DMS114 treated with DMSO at 0.1 percent for 48 hours (cell line): ENCODE data around the gene PTPRD.

Source experiments
- DNase-seq: peaks from one replicate; lab custom pipeline; 2025; ENCODE audit not compliant: unreplicated experiment; lab: John Stamatoyannopoulos, UW

PTPRD gene

GRCh38 chr9:8381601-8382000, 2231.2 kb downstream of the PTPRD start:
- no peak for DNase-seq

- no peak for DNase-seq
These were observed 2238.3 kb downstream of the PTPRD start for GRCh38 chr9:8374471-8374870.

- DNase-seq: no peak
These were observed 2241.1 kb downstream of the PTPRD start for GRCh38 chr9:8371686-8372085.

GRCh38 chr9:8366161-8366926, 2246.5 kb downstream of the PTPRD start:
- DNase-seq: no peak

- no peak for DNase-seq
These were observed 2247.2 kb downstream of the PTPRD start for GRCh38 chr9:8365466-8366160.

GRCh38 chr9:8365029-8365428, 2247.8 kb downstream of the PTPRD start:
- no peak for DNase-seq

GRCh38 chr9:8364026-8364752, 2248.6 kb downstream of the PTPRD start:
- no peak for DNase-seq

- no peak for DNase-seq
These were observed 2250.6 kb downstream of the PTPRD start for GRCh38 chr9:8362250-8362649.

- DNase-seq: no peak
These were observed 2251.4 kb downstream of the PTPRD start for GRCh38 chr9:8361364-8361763.

- DNase-seq: no peak
These were observed 2256.4 kb downstream of the PTPRD start for GRCh38 chr9:8356406-8356805.

- no peak for DNase-seq
These were observed 2261.4 kb downstream of the PTPRD start for GRCh38 chr9:8351436-8351835.

- DNase-seq: no peak
These were observed 2262.9 kb downstream of the PTPRD start for GRCh38 chr9:8349901-8350300.

- DNase-seq: no peak
These were observed 2263.4 kb downstream of the PTPRD start for GRCh38 chr9:8349376-8349775.

- DNase-seq: no peak
These were observed 2264.0 kb downstream of the PTPRD start for GRCh38 chr9:8348756-8349155.

- no peak for DNase-seq
These were observed 2266.5 kb downstream of the PTPRD start for GRCh38 chr9:8346296-8346695.

- DNase-seq: no peak
These were observed 2273.9 kb downstream of the PTPRD start for GRCh38 chr9:8338767-8339510.

GRCh38 chr9:8337834-8338766, 2274.7 kb downstream of the PTPRD start:
- DNase-seq: no peak

GRCh38 chr9:8332871-8333270, 2279.9 kb downstream of the PTPRD start:
- no peak for DNase-seq

GRCh38 chr9:8332331-8332650, 2280.5 kb downstream of the PTPRD start:
- DNase-seq: no peak
